ENCODE data around the gene RNF123.

The RNF123 gene
- 36.3 to 93.8 (median 50.2) reads per million in 9 experiments for total RNA-seq

DNA sequence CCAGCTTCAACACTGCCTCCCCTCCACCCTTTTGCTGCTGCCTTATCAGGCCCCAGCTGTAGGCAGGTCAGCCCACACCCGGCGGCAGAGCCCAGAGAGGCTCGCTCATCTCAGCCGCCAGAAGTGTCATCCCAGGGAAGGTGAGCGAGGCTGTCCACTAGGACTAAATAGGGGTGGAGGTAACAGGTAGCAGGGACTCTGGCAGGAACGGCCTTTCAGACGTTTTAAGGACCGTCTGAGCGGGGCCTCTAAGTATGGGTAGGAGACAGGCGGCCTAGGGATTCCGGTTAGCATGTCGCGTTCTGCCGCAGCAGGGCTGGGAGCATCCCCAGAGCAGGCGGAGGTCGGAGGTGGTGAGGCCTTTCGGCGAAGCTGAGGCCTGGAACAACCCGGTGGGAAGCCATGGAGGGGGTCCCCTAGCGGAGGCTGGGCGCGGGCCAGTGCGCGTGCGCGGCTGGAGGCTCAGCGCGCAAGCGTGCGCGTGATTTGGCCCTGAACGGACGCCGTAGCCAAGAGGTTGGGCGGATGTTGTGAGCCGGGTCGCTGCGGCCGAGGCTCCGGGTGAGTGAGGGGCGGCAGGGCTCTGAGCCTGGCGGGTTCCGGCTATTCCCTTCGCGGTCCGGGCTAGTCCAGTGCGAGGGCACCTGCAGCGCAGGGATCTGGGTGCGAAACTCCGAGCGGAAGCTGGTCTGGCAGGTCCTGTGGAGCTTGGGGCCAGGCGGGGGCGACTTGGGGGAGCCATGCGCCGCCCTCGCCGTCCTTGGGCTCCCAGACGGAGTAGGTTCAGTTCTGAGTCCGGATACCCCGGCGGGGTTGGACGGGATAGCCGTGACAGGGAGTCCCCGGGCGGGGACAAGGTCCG lies at the start of gene RNF123, which contains the start of gene MST1:
Gene RNF123, plus strand, starts transcription at position 512 of the 862 bp plus-strand sequence. CDS start 1,609 bp downstream, outside the sequence.
Gene MST1, minus strand, starts transcription at position 429 of the 862 bp plus-strand sequence. CDS start 783 bp downstream, outside the sequence.
- H3K36me3 Mint-ChIP-seq (ENCODE audit: insufficient read depth), result peaks cover 29% of the 10 kb centered on the region
- DNase-seq, result peak; percentile 89 to 93 (median 90)
- peak within 1 kb of the TSS; percentile 98 for H3K27ac Mint-ChIP-seq
- H3K27me3 Mint-ChIP-seq, result no peaks in the 10 kb centered on the region
- peak within 1 kb of the TSS; percentile 97 to 98 for H3K4me3 Mint-ChIP-seq
- peak; percentile 83 for ATAC-seq (replicated peaks)
- H3K4me1 Mint-ChIP-seq (ENCODE audit: low read depth in 2 of 2), result peaks cover 39 to 42% of the 10 kb centered on the region in 2 donors
- no peaks in the 10 kb centered on the region for H3K9me3 Mint-ChIP-seq

DNA sequence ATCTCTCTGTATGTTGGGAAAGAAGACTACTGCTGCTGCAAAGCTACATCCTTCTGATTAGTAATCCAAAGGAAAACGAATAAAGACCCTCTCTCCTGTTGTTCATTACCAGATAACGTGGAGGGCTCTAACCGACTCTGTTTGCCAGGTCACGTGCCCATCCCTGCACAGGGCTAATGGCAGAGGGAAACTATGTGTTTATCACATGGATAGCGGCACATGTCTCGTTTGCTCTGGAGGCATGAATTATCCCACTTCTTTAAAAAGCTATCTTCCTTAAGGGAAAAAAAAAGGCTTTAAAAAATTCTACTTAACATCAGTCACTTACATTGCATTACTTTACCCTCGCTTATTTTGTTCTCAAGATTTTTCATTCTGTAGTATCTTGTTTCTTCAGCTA lies 48.1 kb upstream of the RNF123 start:
- Mint-ChIP-seq H3K27ac (no peak overlapping the region), H3K36me3 (ENCODE audit: insufficient read depth) (peaks cover 2% of the 10 kb centered on the region), H3K9me3 (no peaks in the 10 kb centered on the region), H3K4me3 (no peak overlapping the region), H3K27me3 (peaks cover 0 to 10% of the 10 kb centered on the region in 2 donors), H3K4me1 (ENCODE audit: low read depth in 2 of 2) (peaks cover 4% of the 10 kb centered on the region in 2 donors)
- no peak for ATAC-seq (replicated peaks)
- DNase-seq, result no peak

DNA sequence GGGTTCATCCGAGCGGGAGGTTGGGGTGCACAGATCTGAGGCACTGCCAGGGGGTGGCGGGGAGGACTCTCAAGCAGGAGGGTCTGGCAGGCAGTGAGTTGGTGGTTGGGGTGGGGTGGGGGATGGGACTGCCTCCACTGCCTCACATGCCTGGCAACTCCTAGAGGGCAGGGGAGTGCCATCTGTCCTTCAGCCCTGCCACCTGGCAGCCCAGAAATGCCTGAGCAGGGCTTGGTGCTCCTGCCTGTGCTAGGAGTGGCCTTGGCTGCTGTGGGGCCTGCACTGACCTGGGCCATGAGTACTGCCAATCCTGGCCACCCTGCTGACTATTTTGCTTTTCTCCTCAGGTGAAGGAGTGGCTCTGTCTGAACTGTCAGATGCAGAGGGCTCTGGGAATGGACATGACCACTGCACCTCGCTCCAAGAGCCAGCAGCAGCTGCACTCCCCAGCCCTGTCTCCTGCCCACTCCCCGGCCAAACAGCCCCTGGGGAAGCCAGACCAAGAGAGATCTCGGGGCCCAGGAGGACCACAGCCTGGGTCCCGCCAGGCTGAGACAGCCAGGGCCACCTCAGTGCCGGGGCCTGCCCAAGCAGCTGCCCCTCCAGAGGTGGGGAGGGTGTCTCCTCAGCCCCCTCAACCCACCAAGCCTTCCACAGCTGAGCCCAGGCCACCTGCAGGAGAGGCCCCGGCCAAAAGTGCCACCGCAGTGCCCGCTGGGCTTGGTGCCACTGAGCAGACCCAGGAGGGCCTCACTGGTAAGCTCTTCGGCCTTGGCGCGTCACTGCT lies 47.2 kb upstream of the RNF123 start:
- no peak for ATAC-seq (replicated peaks)
- peaks cover 0 to 10% of the 10 kb centered on the region in 2 donors for H3K27me3 Mint-ChIP-seq

GRCh38 chr3:49642708-49643145 lies 46.6 kb upstream of the RNF123 start:
- H3K4me1 Mint-ChIP-seq (ENCODE audit: low read depth in 2 of 2), result no peaks in the 10 kb centered on the region
- H3K27me3 Mint-ChIP-seq, result peaks cover 0 to 10% of the 10 kb centered on the region in 2 donors
- H3K9me3 Mint-ChIP-seq, result no peaks in the 10 kb centered on the region
- H3K4me3 Mint-ChIP-seq, result no peak overlapping the region
- DNase-seq (no peak), ATAC-seq (replicated peaks) (no peak)
- H3K36me3 Mint-ChIP-seq (ENCODE audit: insufficient read depth), result peaks cover 2% of the 10 kb centered on the region
- H3K27ac Mint-ChIP-seq, result no peak overlapping the region

More for the DNA sequence above, 47.2 kb upstream of the RNF123 start:
- Mint-ChIP-seq H3K4me3 (no peak overlapping the region), H3K36me3 (ENCODE audit: insufficient read depth) (peaks cover 2% of the 10 kb centered on the region), H3K27ac (no peak overlapping the region), H3K4me1 (ENCODE audit: low read depth in 2 of 2) (peaks cover under 1 to 1% of the 10 kb centered on the region in 2 donors), H3K9me3 (no peaks in the 10 kb centered on the region)
- DNase-seq, result no peak

DNA sequence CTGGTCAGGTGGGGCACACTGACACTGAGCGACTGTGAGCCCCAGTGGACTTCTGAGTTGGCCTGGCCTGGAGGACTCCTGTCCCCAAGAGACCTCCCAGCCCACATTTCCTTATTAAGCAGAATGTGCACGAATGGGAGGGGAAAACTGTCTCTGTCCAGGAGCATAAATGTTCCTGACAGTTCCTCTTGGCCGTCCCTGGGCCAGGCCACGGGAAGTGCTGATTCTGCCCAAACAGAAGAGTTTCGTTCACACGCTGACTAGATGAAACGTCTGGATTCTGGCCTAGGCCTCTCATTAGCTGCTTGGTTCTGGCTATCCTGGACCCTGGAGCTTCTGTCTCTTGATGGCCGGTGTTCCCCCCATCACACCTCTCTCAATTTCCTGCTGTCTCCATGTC lies 44.7 kb upstream of the RNF123 start:
- ATAC-seq (replicated peaks) (no peak), DNase-seq (no peak)
- Mint-ChIP-seq H3K4me1 (ENCODE audit: low read depth in 2 of 2) (no peaks in the 10 kb centered on the region), H3K27me3 (peaks cover 0 to 10% of the 10 kb centered on the region in 2 donors), H3K4me3 (no peak overlapping the region), H3K9me3 (no peaks in the 10 kb centered on the region), H3K27ac (no peak overlapping the region), H3K36me3 (ENCODE audit: insufficient read depth) (peaks cover 2% of the 10 kb centered on the region)

GRCh38 chr3:49646236-49646635 lies 43.1 kb upstream of the RNF123 start:
- peaks cover 5% of the 10 kb centered on the region for H3K36me3 Mint-ChIP-seq (ENCODE audit: insufficient read depth)
- no peak overlapping the region for H3K4me3 Mint-ChIP-seq
- no peaks in the 10 kb centered on the region for H3K4me1 Mint-ChIP-seq (ENCODE audit: low read depth in 2 of 2)
- no peaks in the 10 kb centered on the region for H3K27me3 Mint-ChIP-seq
- no peaks in the 10 kb centered on the region for H3K9me3 Mint-ChIP-seq
- ATAC-seq (replicated peaks) (no peak), DNase-seq (no peak)
- no peak overlapping the region for H3K27ac Mint-ChIP-seq

DNA sequence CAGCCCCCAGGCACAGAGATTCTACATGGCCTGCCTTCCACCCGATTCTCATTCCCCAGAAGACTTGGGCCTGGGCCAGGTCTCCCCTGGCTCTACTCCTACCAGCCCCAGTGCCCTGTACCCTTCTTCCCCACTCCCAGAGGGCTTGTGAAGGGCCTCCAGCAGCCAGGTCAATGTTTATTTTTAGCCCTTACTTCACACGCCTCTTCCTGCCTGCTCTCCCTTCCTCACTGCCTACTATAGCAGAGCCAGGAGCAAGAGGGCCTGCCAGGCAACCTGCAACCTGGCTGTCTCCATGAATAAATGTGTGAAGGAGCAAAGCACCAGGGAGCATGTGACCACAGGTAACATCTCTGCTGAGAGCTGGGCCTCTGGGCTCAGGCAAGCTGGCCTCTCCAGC lies 41.6 kb upstream of the RNF123 start:
- Mint-ChIP-seq H3K27ac (no peak overlapping the region), H3K4me3 (no peak overlapping the region), H3K9me3 (no peaks in the 10 kb centered on the region), H3K27me3 (no peaks in the 10 kb centered on the region), H3K4me1 (ENCODE audit: low read depth in 2 of 2) (no peaks in the 10 kb centered on the region), H3K36me3 (ENCODE audit: insufficient read depth) (peaks cover 5% of the 10 kb centered on the region)
- DNase-seq (no peak), ATAC-seq (replicated peaks) (no peak)

- H3K9me3 Mint-ChIP-seq, result no peaks in the 10 kb centered on the region
- peaks cover 9% of the 10 kb centered on the region for H3K36me3 Mint-ChIP-seq (ENCODE audit: insufficient read depth)
- no peaks in the 10 kb centered on the region for H3K4me1 Mint-ChIP-seq (ENCODE audit: low read depth in 2 of 2)
Measured at GRCh38 chr3:49648354-49649019, 40.9 kb upstream of the RNF123 start.

GRCh38 chr3:49649576-49649975 lies 39.8 kb upstream of the RNF123 start:
- no peak overlapping the region for H3K4me3 Mint-ChIP-seq
- DNase-seq, result no peak
- peaks cover 9% of the 10 kb centered on the region for H3K36me3 Mint-ChIP-seq (ENCODE audit: insufficient read depth)
- ATAC-seq (replicated peaks), result no peak
- H3K27ac Mint-ChIP-seq, result no peak overlapping the region
- no peaks in the 10 kb centered on the region for H3K9me3 Mint-ChIP-seq
- H3K27me3 Mint-ChIP-seq, result peaks cover 0 to 12% of the 10 kb centered on the region in 2 donors
- peaks cover 0 to under 1% of the 10 kb centered on the region in 2 donors for H3K4me1 Mint-ChIP-seq (ENCODE audit: low read depth in 2 of 2)

More at GRCh38 chr3:49648354-49649019, 40.9 kb upstream of the RNF123 start:
- Mint-ChIP-seq H3K27me3 (peaks cover 0 to under 1% of the 10 kb centered on the region in 2 donors), H3K4me3 (no peak overlapping the region), H3K27ac (no peak overlapping the region)
- DNase-seq (no peak), ATAC-seq (replicated peaks) (no peak)

DNA sequence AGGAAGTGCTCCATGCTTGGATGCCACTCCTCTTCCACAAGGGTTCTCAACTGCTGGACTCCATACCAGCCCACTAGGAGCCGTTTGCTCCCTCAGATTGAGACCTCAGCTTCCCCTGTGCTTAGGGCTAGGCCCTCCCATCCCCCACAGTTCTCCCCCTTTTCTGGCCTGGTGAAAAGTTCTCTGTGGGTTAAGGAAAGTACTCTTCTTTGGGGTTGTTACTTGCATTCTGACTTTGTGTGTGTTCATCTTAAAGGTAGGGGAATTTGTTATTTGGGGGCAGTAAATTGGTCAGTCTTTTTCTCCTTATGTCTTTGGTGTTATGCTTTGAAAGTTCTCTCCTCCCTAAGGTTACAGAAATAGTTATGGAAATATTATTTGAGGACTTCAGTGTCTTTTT lies 39.2 kb upstream of the RNF123 start:
- no peak overlapping the region for H3K4me3 Mint-ChIP-seq
- peaks cover 0 to 16% of the 10 kb centered on the region in 2 donors for H3K27me3 Mint-ChIP-seq
- peaks cover 0 to 3% of the 10 kb centered on the region in 2 donors for H3K4me1 Mint-ChIP-seq (ENCODE audit: low read depth in 2 of 2)
- DNase-seq (no peak), ATAC-seq (replicated peaks) (no peak)
- H3K9me3 Mint-ChIP-seq, result no peaks in the 10 kb centered on the region
- peaks cover 8% of the 10 kb centered on the region for H3K36me3 Mint-ChIP-seq (ENCODE audit: insufficient read depth)
- H3K27ac Mint-ChIP-seq, result no peak overlapping the region

DNA sequence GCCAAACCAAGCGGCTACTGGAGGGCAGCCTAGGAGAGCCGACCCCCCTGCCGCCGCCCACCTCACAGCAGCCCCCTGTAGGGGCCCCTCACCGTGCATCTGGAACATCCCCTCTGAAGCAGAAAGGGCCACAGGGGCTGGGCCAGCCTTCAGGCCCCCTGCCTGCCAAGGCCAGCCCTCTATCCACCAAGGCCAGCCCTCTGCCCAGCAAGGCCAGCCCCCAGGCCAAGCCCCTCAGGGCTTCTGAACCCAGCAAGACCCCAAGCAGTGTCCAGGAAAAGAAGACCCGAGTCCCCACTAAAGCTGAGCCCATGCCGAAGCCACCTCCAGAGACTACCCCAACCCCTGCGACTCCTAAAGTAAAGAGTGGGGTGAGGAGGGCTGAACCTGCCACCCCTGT lies 38.7 kb upstream of the RNF123 start:
- Mint-ChIP-seq H3K9me3 (no peaks in the 10 kb centered on the region), H3K4me3 (no peak overlapping the region), H3K36me3 (ENCODE audit: insufficient read depth) (peaks cover 7% of the 10 kb centered on the region), H3K4me1 (ENCODE audit: low read depth in 2 of 2) (peaks cover 0 to 3% of the 10 kb centered on the region in 2 donors), H3K27ac (no peak overlapping the region), H3K27me3 (peaks cover 0 to 16% of the 10 kb centered on the region in 2 donors)
- ATAC-seq (replicated peaks), result no peak
- DNase-seq, result no peak

- Mint-ChIP-seq H3K27me3 (peaks cover 6 to 25% of the 10 kb centered on the region in 2 donors), H3K4me3 (no peak overlapping the region), H3K27ac (no peak overlapping the region), H3K4me1 (ENCODE audit: low read depth in 2 of 2) (peaks cover 0 to 6% of the 10 kb centered on the region in 2 donors), H3K9me3 (no peaks in the 10 kb centered on the region), H3K36me3 (ENCODE audit: insufficient read depth) (peaks cover 7% of the 10 kb centered on the region)
- DNase-seq (no peak), ATAC-seq (replicated peaks) (no peak)
Measured at GRCh38 chr3:49652218-49652902, 37.0 kb upstream of the RNF123 start.

Measured in effector memory CD8-positive, alpha-beta T cell (primary cell).